ENCODE measurements around the gene RPN2.
A peak's percentile ranks its signal among the peaks of the same experiment; 100 is the strongest.

Gene RPN2

GRCh38 chr20:37270576-37271420 lies 91.7 kb downstream of the RPN2 start:
- peak; percentile 34 for DNase-seq

GRCh38 chr20:37271421-37271768 lies 92.3 kb downstream of the RPN2 start:
- DNase-seq: no peak

- no peak for DNase-seq
Observed at GRCh38 chr20:37273988-37274387, 94.9 kb downstream of the RPN2 start.

- no peak for DNase-seq
Observed at GRCh38 chr20:37274851-37275524, 95.9 kb downstream of the RPN2 start.

- DNase-seq: no peak
Observed at GRCh38 chr20:37276494-37277252, 97.5 kb downstream of the RPN2 start.

GRCh38 chr20:37277253-37277593 lies 98.1 kb downstream of the RPN2 start:
- DNase-seq: no peak

DNA sequence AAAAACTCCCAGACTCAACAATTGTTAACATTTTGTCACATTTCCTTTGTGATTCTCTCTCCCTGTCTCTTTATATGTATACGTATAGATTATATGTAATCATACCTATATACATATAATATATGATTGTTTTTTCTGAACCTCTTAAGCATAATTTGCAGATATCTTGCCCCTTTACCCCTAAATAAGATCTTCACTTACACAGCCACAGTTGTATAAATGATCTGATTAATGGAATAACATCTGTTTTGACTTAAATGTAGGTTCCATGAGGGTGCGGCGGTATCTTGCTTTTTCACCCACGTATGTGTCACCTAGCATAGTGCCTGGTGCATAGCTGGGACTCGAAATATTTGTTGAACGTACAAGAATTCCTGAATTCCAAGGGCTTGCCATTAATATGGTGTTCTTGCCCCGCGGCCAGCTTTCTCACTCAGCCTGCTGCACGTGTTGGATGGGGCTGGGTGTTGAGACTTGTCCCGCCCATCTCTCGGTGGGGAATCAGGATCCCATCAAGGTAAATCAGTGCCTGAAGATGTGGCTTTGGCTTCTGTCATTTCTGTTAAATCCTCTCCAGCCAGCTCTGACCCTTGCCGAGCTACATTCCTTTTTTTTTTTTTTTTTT lies 99.9 kb downstream of the RPN2 start:
- no peak for DNase-seq

DNA sequence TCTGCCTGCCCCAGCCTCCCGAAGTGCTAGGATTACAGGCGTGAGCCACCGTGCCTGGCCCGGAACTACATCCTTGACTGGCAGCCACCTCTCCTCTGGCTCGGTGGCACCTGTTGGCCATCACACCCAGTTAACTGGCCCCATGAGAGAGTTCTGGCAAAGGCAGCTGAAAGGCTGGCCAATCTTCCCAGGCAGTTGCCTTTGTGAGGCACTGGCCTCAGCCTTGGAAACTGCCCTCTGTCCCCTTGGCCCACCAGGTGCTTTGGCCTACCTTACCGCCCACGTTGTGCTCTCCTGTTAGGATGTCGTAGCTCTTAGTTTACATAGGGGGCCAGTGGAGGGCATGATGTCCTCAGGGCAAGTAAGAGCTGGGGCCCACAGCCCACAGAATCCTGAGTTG lies 100.7 kb downstream of the RPN2 start:
- no peak for DNase-seq

- DNase-seq: no peak
Observed at GRCh38 chr20:37280403-37280802, 101.3 kb downstream of the RPN2 start.

- no peak for DNase-seq
Observed at GRCh38 chr20:37282556-37282955, 103.4 kb downstream of the RPN2 start.

DNA sequence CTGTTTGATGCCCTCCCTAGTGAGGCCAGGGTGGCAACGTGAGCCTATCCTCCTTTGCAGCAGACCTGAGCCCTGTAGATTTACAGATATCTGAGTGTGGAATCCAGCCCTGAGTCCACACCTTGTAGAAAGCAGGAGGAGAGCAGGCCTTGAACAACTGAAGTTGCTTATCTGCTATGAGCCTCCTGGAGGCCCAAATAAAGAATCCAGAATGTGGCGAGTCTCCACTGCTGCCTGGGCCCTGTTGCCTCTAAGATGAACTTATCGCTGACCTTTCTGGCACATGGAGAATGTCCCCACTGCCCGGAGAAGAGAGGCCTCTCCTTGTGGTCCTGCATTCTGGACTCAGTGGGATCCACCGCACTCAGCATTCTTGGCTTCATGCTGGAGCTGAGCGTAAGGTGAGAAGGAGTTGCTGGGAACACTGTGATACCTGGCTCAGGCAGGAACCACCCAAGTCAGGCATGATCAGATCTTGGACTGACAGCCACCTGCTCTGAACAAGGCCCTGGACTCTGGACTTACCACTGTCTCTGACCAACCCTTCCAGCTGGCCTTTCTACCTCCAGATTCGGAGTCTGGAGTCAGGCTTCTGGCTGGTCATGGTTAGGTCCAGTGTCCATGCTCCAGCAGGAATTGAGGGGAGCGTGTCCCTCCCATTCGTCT lies 104.5 kb downstream of the RPN2 start:
- no peak for DNase-seq

- no peak for DNase-seq
Observed at GRCh38 chr20:37284691-37285161, 105.6 kb downstream of the RPN2 start.

DNA sequence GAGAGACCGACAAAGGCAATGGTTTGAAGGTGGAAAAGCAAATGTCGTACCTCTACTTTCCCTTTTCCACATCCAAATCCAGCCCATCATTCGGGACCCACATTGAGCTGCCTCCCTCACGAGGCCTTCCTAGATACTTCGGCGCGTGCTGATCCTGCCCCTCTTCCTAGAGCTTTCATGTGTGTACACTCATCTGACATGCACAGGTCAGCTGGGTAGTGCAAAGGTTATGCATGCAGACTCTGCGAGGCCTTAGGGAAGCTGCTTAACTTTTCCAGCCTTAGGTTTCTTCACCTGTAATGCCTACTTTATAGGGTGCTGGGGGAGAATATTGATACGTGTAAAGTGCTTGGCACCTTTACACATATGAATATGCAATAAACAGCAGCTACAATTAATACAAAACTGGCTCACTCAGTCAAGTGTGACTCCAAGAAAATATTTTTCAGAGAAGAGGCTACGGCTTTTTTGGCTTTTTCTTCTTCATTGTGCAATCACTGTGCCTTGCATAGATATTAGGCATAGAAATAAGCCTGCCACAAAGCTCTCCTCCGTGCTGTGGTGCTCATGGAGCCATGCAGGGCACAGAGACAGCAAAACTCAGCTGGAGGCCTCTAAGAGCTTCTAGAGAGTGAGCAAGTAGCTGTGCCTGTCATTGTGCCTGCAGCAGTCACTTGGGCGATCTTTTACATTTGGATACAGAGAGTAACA lies 106.7 kb downstream of the RPN2 start:
- DNase-seq: no peak

DNA sequence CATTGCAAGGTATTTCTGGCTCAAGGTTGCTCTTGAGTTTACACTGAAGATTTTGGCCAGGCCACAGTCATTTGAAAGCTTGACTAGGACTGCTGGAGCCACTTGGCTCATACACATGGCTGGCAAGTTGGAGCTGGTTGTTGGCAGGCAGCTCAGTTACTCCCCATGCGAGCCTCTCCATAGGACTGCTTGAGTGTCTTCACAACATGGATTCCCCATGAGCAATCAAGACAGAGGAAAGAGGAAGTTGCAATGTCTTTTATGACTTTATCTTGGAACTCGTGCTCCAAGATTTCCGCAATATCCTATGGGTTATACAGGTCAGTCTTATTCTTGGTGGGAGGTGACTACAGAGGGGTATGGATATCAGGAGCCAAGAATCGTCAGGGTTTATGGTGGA lies 109.0 kb downstream of the RPN2 start:
- DNase-seq: no peak

DNA sequence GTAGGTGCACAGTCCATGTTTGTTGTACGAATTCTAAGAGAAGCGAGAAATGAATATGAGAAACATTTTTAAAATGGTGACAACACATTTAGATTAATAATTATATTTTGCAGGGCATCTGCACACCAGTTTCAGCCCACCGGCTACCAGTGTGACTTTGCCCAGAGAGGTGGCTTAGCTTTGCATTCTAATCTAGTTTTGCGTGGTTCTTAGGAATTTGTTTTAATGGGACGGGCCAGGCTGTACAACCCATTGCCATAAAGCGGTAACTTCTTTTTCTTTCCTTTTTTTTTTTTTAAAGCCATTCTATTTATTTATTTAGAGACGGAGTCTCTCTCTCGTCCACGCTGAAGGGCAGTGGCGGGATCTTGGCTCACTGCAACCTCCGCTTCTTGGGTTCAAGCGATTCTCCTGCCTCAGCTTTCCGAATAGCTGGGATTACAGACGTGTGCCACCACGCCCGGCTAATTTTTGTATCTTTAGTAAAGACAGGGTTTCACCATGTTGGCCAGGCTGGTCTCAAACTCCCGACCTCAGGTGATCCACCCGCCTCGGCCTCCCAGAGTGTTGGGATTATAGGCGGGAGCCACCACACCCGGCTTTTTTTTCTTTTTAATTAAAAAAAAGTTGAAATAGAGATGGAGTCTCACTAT lies 111.2 kb downstream of the RPN2 start:
- DNase-seq: no peak

Data from CD4-positive, alpha-beta T cell treated with Interleukin-17A for 1 hour (primary cell).